ENCODE data around the gene LGALS4. TPM values are rescaled to one million over a fixed set of nuclear protein-coding genes. Genes with fewer than 3 reads are reported as not detected.
A peak's percentile ranks its signal among the peaks of the same experiment; 100 is the strongest.

The LGALS4 gene
- polyA plus RNA-seq, 1 of the 3 experiments (the other 2 are of a cell fraction), result 0.21 TPM

GRCh38 chr19:38841180-38841766 lies 28.5 kb upstream of the LGALS4 start:
- H3K4me3 ChIP-seq (ENCODE audit: low read depth in 2 of 2, low read length in 1 of 2), result no peak overlapping the region; a peak in 1 of 4 replicates
- DNase-seq, result no peak
- no peak overlapping the region for H3K4me2 ChIP-seq
- CTCF ChIA-PET, result interaction anchor here (0.5 kb wide), 1 partner anchor 34 kb away, joined by 3 read pairs; no protein-coding TSS in a partner anchor
- H3K9me3 ChIP-seq, result no peaks in the 10 kb centered on the region
- 97% methylated on average over 12 of the region's 12 CpGs for WGBS (ENCODE audit: low lambda C conversion rate)
- peaks cover 66% of the 10 kb centered on the region for H3F3A ChIP-seq (replicated peaks; ENCODE audit: insufficient read depth)
- peaks cover 79% of the 10 kb centered on the region for H4K20me1 ChIP-seq (ENCODE audit: insufficient read depth)
- TF ChIP-seq MAX (IDR thresholded peaks at IDR 0.05; ENCODE audit: low read depth), result no peak
- no peak for TF ChIP-seq RCOR1 (IDR thresholded peaks at IDR 0.05; ENCODE audit: low read length)
- no peak for TF ChIP-seq CTCF (IDR thresholded peaks at IDR 0.05)
- no peak for TF ChIP-seq TAF1 (IDR thresholded peaks at IDR 0.05; ENCODE audit: borderline replicate concordance, low read depth, low read length)
- no peak for TF ChIP-seq MXI1 (IDR thresholded peaks at IDR 0.05; ENCODE audit: low read depth, low read length)
- TF ChIP-seq YY1 (IDR thresholded peaks at IDR 0.05; ENCODE audit: low read depth), result no peak
- TF ChIP-seq CHD2 (IDR thresholded peaks at IDR 0.05; ENCODE audit: low read length, partially characterized antibody), result no peak
- no peak for TF ChIP-seq NFIC (IDR thresholded peaks at IDR 0.05; ENCODE audit: borderline replicate concordance)
- no peak for TF ChIP-seq SMC3 (IDR thresholded peaks at IDR 0.05; ENCODE audit: low read depth, low read length)
- TF ChIP-seq USF1 (IDR thresholded peaks at IDR 0.05; ENCODE audit: borderline replicate concordance, low read depth), result no peak
- no peak for TF ChIP-seq POLR2AphosphoS5 (IDR thresholded peaks at IDR 0.05; ENCODE audit: low read depth, low read length)
- no peak for TF ChIP-seq PBX3 (IDR thresholded peaks at IDR 0.05)
- no peak overlapping the region for H3K9ac ChIP-seq
- H2AFZ ChIP-seq (ENCODE audit: low read depth), result no peak overlapping the region
- H3K27ac ChIP-seq (ENCODE audit: low read depth in 2 of 2, low read length in 1 of 2), result peak overlapping the region in 1 of 2 experiments; percentile 33; a peak in 1 of 4 replicates
- H3K4me1 ChIP-seq (ENCODE audit: control insufficient read depth in 1 of 2, insufficient read depth in 2 of 2, low read depth in 1 of 2, low read length in 1 of 2), result peaks cover 30 to 41% of the 10 kb centered on the region in 2 experiments; a peak in 3 of 4 replicates
- H3K27me3 ChIP-seq (ENCODE audit: insufficient read depth), result no peaks in the 10 kb centered on the region
- H3K9me2 ChIP-seq, result no peaks in the 10 kb centered on the region
- H3K79me2 ChIP-seq (ENCODE audit: insufficient read depth), result peaks cover 74% of the 10 kb centered on the region
- POLR2A ChIA-PET, result interaction anchor here (1.6 kb wide), 1 partner anchor 9 kb away, joined by 6 read pairs; the partner anchor contains the start of gene ECH1
- peaks cover 77 to 92% of the 10 kb centered on the region in 2 experiments for H3K36me3 ChIP-seq (replicated peaks in 1 of 2; ENCODE audit: control insufficient read depth in 1 of 2, insufficient read depth in 2 of 2, low read length in 1 of 2)

GRCh38 chr19:38840583-38840968 lies 27.8 kb upstream of the LGALS4 start:
- 71% methylated on average over 1 of the region's 5 CpGs for WGBS (ENCODE audit: low lambda C conversion rate)
- ChIA-PET POLR2A (interaction anchor here (1.6 kb wide), 1 partner anchor 9 kb away, joined by 6 read pairs; the partner anchor contains the start of gene ECH1), CTCF (interaction anchor here (0.5 to 1.0 kb wide), 2 partner anchors 35 to 90 kb away, joined by 3 read pairs; partner anchors contain the start of genes MRPS12 and SARS2)
- Histone ChIP-seq H3K27me3 (ENCODE audit: insufficient read depth) (no peaks in the 10 kb centered on the region), H3K4me1 (ENCODE audit: control insufficient read depth in 1 of 2, insufficient read depth in 2 of 2, low read depth in 1 of 2, low read length in 1 of 2) (peaks cover 30 to 48% of the 10 kb centered on the region in 2 experiments; a peak in 3 of 4 replicates), H3K79me2 (ENCODE audit: insufficient read depth) (peaks cover 67% of the 10 kb centered on the region), H3K36me3 (replicated peaks in 1 of 2; ENCODE audit: control insufficient read depth in 1 of 2, insufficient read depth in 2 of 2, low read length in 1 of 2) (peaks cover 74 to 85% of the 10 kb centered on the region in 2 experiments), H3K27ac (ENCODE audit: low read depth in 2 of 2, low read length in 1 of 2) (peak overlapping the region; percentile 5 to 33; a peak in 1 of 4 replicates), H3K9ac (no peak overlapping the region), H3K4me3 (ENCODE audit: low read depth in 2 of 2, low read length in 1 of 2) (no peak overlapping the region), H3K9me2 (no peaks in the 10 kb centered on the region), H3K9me3 (no peaks in the 10 kb centered on the region), H2AFZ (ENCODE audit: low read depth) (no peak overlapping the region), H4K20me1 (ENCODE audit: insufficient read depth) (peaks cover 76% of the 10 kb centered on the region), H3K4me2 (no peak overlapping the region), H3F3A (replicated peaks; ENCODE audit: insufficient read depth) (peaks cover 73% of the 10 kb centered on the region)
- DNase-seq, result no peak
- TF ChIP-seq CHD2 (IDR thresholded peaks at IDR 0.05; ENCODE audit: low read length, partially characterized antibody) (no peak), SMC3 (IDR thresholded peaks at IDR 0.05; ENCODE audit: low read depth, low read length) (no peak), RFX5 (IDR thresholded peaks at IDR 0.05; ENCODE audit: low read length) (no peak), MEF2A (IDR thresholded peaks at IDR 0.05; ENCODE audit: borderline replicate concordance, low read depth) (no peak)
